GM19324 (cell line): ENCODE results near the gene ASPM.
"Not testable (repeated sequence)": the region's sequence is repeated elsewhere in the genome, so short reads cannot be mapped to it uniquely, and the experiment has no call there.

Experiments used
- ATAC-seq: cut with Tn5 transposase; IDR thresholded peaks from one replicate; pipeline ENCODE4 v1.9.1; 2021; ENCODE audit warnings: mild to moderate bottlenecking, moderate library complexity; ENCODE audit not compliant: unreplicated experiment, low FRiP score

Gene ASPM

GRCh38 chr1:197093226-197093885 is 53.1 kb downstream of the ASPM start:
- ATAC-seq = no peak

GRCh38 chr1:197092491-197093023 is 53.9 kb downstream of the ASPM start:
- ATAC-seq = no peak

DNA sequence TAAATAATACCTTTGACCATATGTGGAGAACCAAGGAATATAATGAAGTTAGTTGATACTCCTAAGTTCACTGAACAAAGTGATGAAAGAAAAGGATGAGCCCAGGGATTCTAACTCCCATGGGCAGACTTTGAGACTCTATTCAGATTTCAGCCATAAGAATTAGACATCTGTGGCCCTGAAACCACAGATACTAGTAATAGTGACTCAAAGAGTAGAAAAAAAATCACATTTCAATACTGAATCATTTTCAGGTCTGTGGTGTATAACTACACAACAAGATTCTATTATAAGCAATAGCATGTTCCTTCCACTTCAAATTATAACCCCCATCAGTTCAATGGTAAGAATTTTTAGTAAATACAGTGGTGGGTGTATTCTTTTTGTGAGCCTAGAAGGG is 63.0 kb downstream of the ASPM start:
- no peak for ATAC-seq

DNA sequence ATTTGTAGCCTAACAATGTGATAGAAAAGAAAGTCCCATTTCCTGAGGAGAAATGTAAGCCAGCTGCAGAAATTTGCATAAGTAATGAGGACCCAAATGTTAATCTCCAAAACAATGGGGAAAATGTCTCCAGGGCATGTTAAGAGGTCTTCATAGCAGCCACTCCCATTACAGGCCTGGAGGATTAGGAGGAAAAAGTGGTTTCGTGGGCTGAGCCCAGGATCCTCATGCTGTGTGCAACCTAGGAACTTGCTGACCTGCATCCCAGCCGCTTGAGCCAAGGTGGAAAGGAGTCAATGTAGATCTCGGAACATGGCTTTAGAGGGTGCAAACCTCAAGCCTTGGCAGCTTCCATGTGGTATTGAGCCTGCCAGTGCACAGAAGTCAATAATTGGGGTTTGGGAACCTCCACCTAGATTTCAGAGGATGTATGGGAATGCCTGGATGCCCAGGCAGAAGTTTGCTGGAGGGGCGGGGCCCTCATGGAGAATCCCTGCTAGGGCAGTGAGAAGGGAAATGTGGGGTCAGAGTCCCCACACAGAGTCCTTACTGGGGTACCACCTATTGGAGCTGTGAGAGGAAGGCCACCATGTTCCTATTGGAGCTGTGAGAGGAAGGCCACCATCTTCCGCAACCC is 65.2 kb downstream of the ASPM start:
- ATAC-seq = no peak

GRCh38 chr1:197080323-197080722 is 66.1 kb downstream of the ASPM start:
- ATAC-seq = no peak

- no peak for ATAC-seq
Measured at GRCh38 chr1:197076585-197076984, 69.9 kb downstream of the ASPM start.

DNA sequence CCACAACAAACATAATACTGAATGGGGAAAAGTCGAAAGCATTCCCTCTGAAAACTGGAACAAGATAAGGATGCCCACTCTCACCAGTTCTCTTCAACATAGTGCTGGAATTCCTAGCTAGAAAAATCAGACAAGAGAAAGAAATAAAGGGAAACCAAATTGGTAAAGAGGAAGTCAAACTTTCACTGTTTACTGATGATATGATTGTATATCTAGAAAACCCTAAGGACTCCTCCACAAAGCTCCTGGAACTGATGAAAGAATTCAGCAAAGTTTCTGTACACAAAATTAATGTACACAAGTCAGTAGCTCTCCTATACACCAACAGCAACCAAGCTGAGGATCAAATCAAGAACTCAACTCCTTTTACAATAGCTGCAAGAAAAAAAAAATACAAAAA is 72.5 kb downstream of the ASPM start:
- no peak for ATAC-seq

- ATAC-seq = no peak
Measured at GRCh38 chr1:197067457-197067818, 79.0 kb downstream of the ASPM start.

GRCh38 chr1:197066719-197067456 is 79.6 kb downstream of the ASPM start, which contains the start of gene F13B:
Gene F13B, minus strand, starts transcription at chr1:197067260. Its CDS starts 37 bp downstream, at chr1:197067223.
- ATAC-seq = no peak

GRCh38 chr1:197066277-197066676 is 80.2 kb downstream of the ASPM start:
- ATAC-seq = no peak

DNA sequence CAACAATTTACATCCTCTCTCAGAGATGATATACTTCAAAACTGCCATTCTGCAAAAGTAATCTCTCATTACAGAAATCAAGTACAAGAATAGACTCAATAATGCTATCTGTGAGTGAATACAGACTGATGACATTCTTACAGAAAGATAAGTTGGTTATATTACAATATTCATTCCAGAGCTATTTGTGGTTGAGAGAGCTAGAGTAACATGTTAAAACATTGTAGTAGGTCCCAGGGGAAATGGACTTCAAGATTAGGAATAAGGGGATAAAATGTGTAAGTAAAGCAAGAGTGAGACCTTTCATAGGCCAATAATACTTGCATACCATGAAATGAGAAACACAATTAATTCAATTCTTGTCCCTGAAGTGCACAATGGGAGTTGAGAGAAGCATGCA is 80.9 kb downstream of the ASPM start:
- ATAC-seq = no peak

GRCh38 chr1:197063212-197063611 is 83.3 kb downstream of the ASPM start:
- no peak for ATAC-seq

GRCh38 chr1:197062692-197063091 is 83.8 kb downstream of the ASPM start:
- ATAC-seq = no peak

DNA sequence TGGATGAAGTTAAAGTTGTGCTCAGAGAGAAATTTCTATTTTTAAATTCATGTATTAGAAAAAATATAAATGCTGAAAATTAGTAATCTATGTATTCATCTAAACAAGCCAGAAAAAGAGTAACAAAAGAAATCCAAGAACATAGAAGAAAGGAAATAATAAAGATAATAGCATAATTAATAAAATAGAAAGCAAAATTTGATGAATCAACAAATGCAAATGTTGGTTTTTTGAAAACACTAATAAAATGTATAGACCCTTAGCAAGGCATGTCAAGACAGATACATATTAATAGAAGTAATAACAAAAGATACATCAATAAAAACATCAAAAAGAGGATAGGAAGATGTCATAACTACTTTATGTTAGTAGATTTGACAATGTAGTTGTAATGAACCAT is 97.4 kb downstream of the ASPM start:
- no peak for ATAC-seq

DNA sequence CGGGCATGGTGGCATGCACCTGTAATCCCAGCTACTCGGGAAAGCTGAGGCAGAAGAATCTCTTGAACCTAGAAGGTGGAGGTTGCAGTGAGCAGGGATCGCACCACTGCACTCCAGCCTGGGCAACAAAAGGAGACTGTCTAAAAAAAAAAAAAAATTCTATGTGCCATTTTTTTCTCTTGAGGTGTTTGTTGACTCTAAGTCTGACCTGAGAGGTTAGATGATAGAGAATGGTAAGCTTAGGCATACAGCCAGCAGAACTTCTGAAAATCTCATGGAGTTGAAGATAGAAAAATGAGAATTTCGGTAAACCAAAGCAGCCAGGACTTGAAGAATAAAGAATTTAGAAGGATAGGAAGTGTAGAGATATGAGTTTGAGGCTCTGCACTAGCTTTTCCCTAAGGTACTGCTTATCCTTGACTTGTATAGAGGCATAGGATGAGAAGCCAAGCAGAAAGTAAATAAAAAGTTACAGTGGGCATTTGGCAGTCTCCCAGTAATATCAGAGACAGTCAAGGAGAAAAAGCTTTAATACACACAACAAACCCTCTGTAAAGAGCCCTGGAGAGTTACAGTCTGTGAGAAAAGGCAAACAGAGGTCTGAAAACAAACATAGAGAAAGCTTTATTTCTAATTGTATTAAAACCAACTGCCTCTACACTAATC is 103.7 kb downstream of the ASPM start:
- ATAC-seq = no peak

- no peak for ATAC-seq
Measured at GRCh38 chr1:197041486-197042353, 104.7 kb downstream of the ASPM start.

- ATAC-seq = no peak
Measured at GRCh38 chr1:197036861-197037260, 109.6 kb downstream of the ASPM start.

DNA sequence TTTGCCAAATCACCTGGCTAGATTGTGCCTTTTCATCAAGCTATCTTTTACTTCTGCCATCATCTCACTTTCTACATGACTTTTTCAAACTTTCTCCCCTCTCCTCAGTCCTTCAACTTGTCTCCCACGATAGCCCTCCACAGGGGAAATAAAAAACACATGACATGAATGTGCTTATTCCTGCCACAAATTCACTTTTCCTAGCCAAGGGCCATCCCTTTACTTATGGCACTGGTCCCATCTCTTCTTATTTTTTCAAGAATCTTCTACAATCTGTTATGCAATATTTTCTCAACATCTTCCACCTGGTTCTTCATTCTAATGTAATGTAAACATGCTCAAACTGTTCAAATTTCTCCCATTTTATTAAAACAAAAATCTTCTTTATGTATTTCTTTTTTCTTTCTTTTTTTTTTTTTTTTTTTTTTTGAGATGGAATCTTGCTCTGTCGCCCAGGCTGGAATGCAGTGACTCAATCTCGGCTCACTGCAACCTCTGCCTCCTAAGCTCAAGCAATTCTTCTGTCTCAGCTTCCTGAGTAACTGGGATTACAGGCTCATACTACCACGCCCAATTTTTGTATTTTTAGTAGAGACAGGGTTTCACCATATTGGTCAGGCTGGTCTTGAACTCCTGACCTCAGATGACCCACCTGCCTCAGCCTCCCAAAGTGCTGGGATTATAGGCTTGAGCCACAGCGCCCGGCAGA is 111.7 kb downstream of the ASPM start:
- ATAC-seq = not testable (repeated sequence)
